ENCODE measurements around the gene TYROBP.

- TF ChIP-seq CTCF (IDR thresholded peaks at IDR 0.05), result no peak
- TF ChIP-seq CHD4 (IDR thresholded peaks at IDR 0.05; ENCODE audit: borderline replicate concordance), result no peak
- TF ChIP-seq BHLHE40 (IDR thresholded peaks at IDR 0.05; ENCODE audit: low read depth, low read length), result no peak
- no peak for TF ChIP-seq ZSCAN20 (CRISPR knock-in tag; IDR thresholded peaks at IDR 0.05)
- no peak for TF ChIP-seq MAFK (IDR thresholded peaks at IDR 0.05; ENCODE audit: partially characterized antibody)
- TF ChIP-seq CHD2 (IDR thresholded peaks at IDR 0.05; ENCODE audit: low read length, partially characterized antibody), result no peak
- no peak for TF ChIP-seq POLR2A (IDR thresholded peaks at IDR 0.05; ENCODE audit: low read length)
- TF ChIP-seq, protein P1, sequence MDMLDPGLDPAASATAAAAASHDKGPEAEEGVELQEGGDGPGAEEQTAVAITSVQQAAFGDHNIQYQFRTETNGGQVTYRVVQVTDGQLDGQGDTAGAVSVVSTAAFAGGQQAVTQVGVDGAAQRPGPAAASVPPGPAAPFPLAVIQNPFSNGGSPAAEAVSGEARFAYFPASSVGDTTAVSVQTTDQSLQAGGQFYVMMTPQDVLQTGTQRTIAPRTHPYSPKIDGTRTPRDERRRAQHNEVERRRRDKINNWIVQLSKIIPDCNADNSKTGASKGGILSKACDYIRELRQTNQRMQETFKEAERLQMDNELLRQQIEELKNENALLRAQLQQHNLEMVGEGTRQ (IDR thresholded peaks at IDR 0.05), result no peak
- TF ChIP-seq RAD21 (conservative IDR thresholded peaks at IDR 0.05 in 1 of 2, IDR thresholded peaks at IDR 0.05 in 1 of 2), result no peak
- no peak for TF ChIP-seq RFX5 (IDR thresholded peaks at IDR 0.05)
- no peak for TF ChIP-seq HOXA7 (CRISPR knock-in tag; IDR thresholded peaks at IDR 0.05)
- no peak for TF ChIP-seq ESRRA (IDR thresholded peaks at IDR 0.05; ENCODE audit: borderline replicate concordance, low read length)
- TF ChIP-seq JUN (IDR thresholded peaks at IDR 0.05), result no peak
- no peak for TF ChIP-seq KDM1A (IDR thresholded peaks at IDR 0.05; ENCODE audit: low read depth)
Observed at GRCh38 chr19:35908010-35908441, at the start of gene TYROBP.
